Adrenal gland (tissue), 5 donors: ENCODE results near the gene OR5AU1.

ENCODE experiments used
- CTCF ChIP-seq, 6 experiments: fragments of 450-650 bp in 4 of 6; fragments of 200-600 bp in 2 of 6; sonication (generic) in 1 of 6; IDR thresholded peaks; 1 replicate in 5 of 6; 2 replicates in 1 of 6; pipeline versions ENCODE4 v1.5.1 to v1.8.0; 2016 to 2021; ENCODE audit warnings: antibody characterized with exemption in 6 of 6, mild to moderate bottlenecking in 2 of 6, moderate library complexity in 1 of 6
- POLR2A ChIP-seq, 2 donors: fragments of 450-650 bp; IDR thresholded peaks; one replicate each; pipeline ENCODE4 v1.6.1; 2017; ENCODE audit warnings: antibody characterized with exemption in 2 of 2, mild to moderate bottlenecking in 2 of 2, moderate library complexity in 1 of 2
- donor health status: DM: no; HTN: no; CAD: no.

DNA sequence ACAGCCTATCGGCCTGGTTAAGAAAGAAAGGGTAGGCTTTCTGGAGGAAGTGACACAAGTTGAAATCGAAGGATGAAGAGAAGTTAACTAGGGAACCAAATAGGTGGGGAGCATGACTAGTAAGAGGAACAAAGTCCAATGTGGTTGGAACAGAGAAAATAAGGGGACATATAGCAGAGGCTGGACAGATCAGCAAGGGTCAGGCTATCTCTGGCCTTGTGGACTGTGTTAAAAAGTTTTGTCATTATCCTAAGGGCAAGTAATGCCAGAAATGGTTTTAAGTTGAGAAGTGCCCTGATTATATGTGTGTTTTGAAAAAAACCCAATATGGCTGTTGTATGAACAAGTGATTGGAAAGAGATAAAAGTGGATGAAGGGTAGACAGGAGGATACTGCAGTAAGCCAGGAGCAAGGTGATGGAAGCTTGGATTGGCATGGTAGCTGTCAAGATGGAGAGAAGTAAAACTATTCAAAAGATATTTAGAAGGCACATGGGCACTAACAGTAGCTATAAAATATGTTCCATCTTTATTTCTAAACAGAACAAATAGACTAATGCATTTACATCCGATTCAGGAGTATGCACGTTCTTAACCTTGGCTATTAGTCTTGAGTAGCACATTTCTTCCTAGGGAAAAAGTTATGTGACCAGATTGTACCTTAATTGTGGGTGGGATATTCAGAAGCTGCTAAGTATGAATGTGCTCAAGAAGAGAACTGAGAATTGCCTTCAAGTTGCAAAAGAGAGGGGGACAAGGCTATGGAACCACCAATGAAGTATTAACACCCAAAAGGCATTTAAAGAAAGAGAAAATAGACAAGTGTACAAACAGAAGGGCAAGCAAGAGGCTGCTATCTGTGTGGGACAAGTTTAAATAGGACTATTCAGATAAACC, 46.8 kb upstream of the OR5AU1 start:
- TF ChIP-seq CTCF (IDR thresholded peaks at IDR 0.05) (no peak), POLR2A (IDR thresholded peaks at IDR 0.05) (no peak)
